Keratinocyte (primary cell): ENCODE measurements around the gene TTC33.
"Not testable (repeated sequence)": the region's sequence is repeated elsewhere in the genome, so short reads cannot be mapped to it uniquely, and the experiment has no call there.

Experiments
- EZH2 ChIP-seq: IDR thresholded peaks from one replicate; pipeline ENCODE4 v1.6.1; 2012; ENCODE audit warnings: inconsistent platforms, mild to moderate bottlenecking, low read length, moderate library complexity
- TF ChIP-seq, protein P1 (sequence below), 3 experiments: IDR thresholded peaks in 1 of 3; conservative IDR thresholded peaks in 1 of 3; optimal IDR thresholded peaks in 1 of 3; 2 replicates in 2 of 3; 3 replicates in 1 of 3; pipeline versions ENCODE3 to v1.5.1; 2011; ENCODE audit warnings: low read length in 3 of 3, mild to moderate bottlenecking in 3 of 3, moderate library complexity in 2 of 3, control low read depth in 1 of 3, inconsistent platforms in 1 of 3; ENCODE audit not compliant: insufficient read depth in 2 of 3; ENCODE audit errors: extremely low read depth in 1 of 3

DNA sequence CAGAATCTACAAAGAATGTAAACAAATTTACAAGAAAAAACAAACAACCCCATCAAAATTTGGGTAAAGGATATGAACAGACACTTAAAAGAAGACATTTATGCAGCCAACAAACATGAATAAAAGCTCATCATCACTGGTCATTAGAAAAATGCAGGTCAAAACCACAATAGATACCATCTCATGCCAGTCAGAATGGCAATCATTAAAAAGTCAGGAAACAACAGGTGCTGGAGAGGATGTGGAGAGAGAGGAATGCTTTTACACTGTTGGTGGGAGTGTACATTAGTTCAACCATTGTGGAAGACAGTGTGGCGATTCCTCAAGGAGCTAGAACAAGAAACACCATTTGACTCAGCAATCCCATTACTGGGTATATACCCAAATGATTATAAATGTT, 116.2 kb downstream of the TTC33 start:
- TF ChIP-seq, protein P1, sequence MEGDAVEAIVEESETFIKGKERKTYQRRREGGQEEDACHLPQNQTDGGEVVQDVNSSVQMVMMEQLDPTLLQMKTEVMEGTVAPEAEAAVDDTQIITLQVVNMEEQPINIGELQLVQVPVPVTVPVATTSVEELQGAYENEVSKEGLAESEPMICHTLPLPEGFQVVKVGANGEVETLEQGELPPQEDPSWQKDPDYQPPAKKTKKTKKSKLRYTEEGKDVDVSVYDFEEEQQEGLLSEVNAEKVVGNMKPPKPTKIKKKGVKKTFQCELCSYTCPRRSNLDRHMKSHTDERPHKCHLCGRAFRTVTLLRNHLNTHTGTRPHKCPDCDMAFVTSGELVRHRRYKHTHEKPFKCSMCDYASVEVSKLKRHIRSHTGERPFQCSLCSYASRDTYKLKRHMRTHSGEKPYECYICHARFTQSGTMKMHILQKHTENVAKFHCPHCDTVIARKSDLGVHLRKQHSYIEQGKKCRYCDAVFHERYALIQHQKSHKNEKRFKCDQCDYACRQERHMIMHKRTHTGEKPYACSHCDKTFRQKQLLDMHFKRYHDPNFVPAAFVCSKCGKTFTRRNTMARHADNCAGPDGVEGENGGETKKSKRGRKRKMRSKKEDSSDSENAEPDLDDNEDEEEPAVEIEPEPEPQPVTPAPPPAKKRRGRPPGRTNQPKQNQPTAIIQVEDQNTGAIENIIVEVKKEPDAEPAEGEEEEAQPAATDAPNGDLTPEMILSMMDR (optimal IDR thresholded peaks at IDR 0.05 in 1 of 3, IDR thresholded peaks at IDR 0.05 in 1 of 3, conservative IDR thresholded peaks at IDR 0.05 in 1 of 3; ENCODE audit: extremely low read depth in 1 of 3, insufficient read depth in 2 of 3, low read length in 3 of 3): not testable (repeated sequence)
- TF ChIP-seq EZH2: not testable (repeated sequence)
